Endothelial cell (in vitro differentiated cells): Measurements from ENCODE around the gene SERPINE2. TPM values are rescaled to one million over a fixed set of nuclear protein-coding genes. Genes with fewer than 3 reads are reported as not detected.

Experiments used
- DNase-seq: peaks from one replicate; pipeline ENCODE4 v3.0.0; 2021; ENCODE audit warnings: low spot score
- H3K27ac Mint-ChIP-seq: one replicate; pipeline ENCODE4 v1.8.0; 2021; ENCODE audit warnings: mixed read lengths, inconsistent platforms; ENCODE audit not compliant: unreplicated experiment
- H3K27me3 Mint-ChIP-seq: one replicate; pipeline ENCODE4 v1.8.0; 2021; ENCODE audit warnings: mild to moderate bottlenecking, moderate library complexity, mixed read lengths, inconsistent platforms; ENCODE audit not compliant: unreplicated experiment
- H3K36me3 Mint-ChIP-seq: one replicate; pipeline ENCODE4 v1.8.0; 2021; ENCODE audit warnings: mild to moderate bottlenecking, low read depth, mixed read lengths, inconsistent platforms; ENCODE audit not compliant: unreplicated experiment
- H3K4me1 Mint-ChIP-seq: one replicate; pipeline ENCODE4 v1.8.0; 2021; ENCODE audit warnings: mild to moderate bottlenecking, mixed read lengths, inconsistent platforms; ENCODE audit not compliant: unreplicated experiment
- H3K4me3 Mint-ChIP-seq: one replicate; pipeline ENCODE4 v1.8.0; 2021; ENCODE audit warnings: mild to moderate bottlenecking, mixed read lengths, inconsistent platforms; ENCODE audit not compliant: unreplicated experiment
- H3K9me3 Mint-ChIP-seq: one replicate; pipeline ENCODE4 v1.8.0; 2021; ENCODE audit warnings: mixed read lengths, inconsistent platforms; ENCODE audit not compliant: unreplicated experiment
- CTCF ChIP-seq: fragments of 200-600 bp; sonication (generic); IDR thresholded peaks from one replicate; pipeline ENCODE4 v1.5.0; 2021; ENCODE audit warnings: antibody characterized with exemption; ENCODE audit not compliant: unreplicated experiment
- total RNA-seq: library from RNA; stranded (reverse); fragmentation: NEBNext Ultra II Directional; extraction: Animal tissue kit (Norgen Biotek cat#: 25700); gene quantifications from one replicate; pipeline ENCODE4 v1.2.1, GENCODE V29; 2021; ENCODE audit not compliant: unreplicated experiment

The SERPINE2 gene
- total RNA-seq, 1 donor from 2014 or later = 40.4 TPM

DNA sequence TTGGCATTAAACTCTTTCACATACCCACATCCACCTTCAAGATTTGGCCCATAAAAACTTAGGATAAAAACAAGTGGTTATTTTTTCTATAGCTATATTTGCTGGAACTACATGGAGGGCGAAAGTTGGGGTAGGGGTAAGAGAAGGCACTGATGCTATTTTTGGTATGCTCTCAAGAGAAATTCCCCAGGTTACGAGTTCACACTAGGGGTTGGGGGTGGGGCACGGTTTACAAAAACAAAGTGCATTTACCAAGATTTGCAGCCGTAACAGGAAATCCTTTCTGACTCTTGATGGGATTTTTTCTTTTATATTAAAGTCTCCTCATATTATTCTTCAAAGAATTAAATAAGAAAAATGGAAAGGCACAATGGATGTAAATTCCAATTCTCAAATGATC, 6.8 kb downstream of the SERPINE2 start:
- H3K4me3 Mint-ChIP-seq = no peak overlapping the region
- no peaks in the 10 kb centered on the region for H3K9me3 Mint-ChIP-seq
- no peak overlapping the region for H3K27ac Mint-ChIP-seq
- TF ChIP-seq CTCF = no peak
- H3K4me1 Mint-ChIP-seq = peaks cover 6% of the 10 kb centered on the region
- no peak for DNase-seq
- H3K36me3 Mint-ChIP-seq = no peaks in the 10 kb centered on the region
- H3K27me3 Mint-ChIP-seq = peaks cover 10% of the 10 kb centered on the region

- Mint-ChIP-seq H3K27ac (no peak overlapping the region), H3K9me3 (no peaks in the 10 kb centered on the region), H3K36me3 (no peaks in the 10 kb centered on the region), H3K4me3 (no peak overlapping the region), H3K4me1 (peaks cover 6% of the 10 kb centered on the region), H3K27me3 (peaks cover 10% of the 10 kb centered on the region)
- no peak for TF ChIP-seq CTCF
- DNase-seq = no peak
Observed at GRCh38 chr2:224031358-224031970, 7.6 kb downstream of the SERPINE2 start.

DNA sequence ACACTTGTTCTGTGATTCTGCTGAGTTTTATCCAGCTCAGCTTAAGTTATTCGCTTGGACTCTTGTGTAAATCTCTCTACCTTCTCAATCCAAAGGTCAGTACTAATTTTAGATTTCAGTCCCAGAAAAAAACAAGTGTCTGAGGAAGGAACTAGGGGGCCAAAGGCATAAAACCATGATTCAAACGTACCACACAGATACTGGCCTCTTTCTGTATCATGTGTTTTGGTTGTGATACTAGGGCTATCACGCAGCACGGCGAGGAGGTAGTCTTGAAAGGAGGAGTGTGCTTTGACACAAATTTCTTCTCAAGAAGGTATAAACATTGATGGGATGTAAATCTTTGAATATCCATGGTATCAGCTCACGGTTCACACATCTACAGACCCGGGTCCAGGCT, 8.3 kb downstream of the SERPINE2 start:
- no peak overlapping the region for H3K27ac Mint-ChIP-seq
- H3K27me3 Mint-ChIP-seq = peaks cover 10% of the 10 kb centered on the region
- H3K9me3 Mint-ChIP-seq = no peaks in the 10 kb centered on the region
- H3K4me3 Mint-ChIP-seq = no peak overlapping the region
- H3K4me1 Mint-ChIP-seq = peaks cover 12% of the 10 kb centered on the region
- no peak for DNase-seq
- H3K36me3 Mint-ChIP-seq = no peaks in the 10 kb centered on the region
- TF ChIP-seq CTCF = no peak

DNA sequence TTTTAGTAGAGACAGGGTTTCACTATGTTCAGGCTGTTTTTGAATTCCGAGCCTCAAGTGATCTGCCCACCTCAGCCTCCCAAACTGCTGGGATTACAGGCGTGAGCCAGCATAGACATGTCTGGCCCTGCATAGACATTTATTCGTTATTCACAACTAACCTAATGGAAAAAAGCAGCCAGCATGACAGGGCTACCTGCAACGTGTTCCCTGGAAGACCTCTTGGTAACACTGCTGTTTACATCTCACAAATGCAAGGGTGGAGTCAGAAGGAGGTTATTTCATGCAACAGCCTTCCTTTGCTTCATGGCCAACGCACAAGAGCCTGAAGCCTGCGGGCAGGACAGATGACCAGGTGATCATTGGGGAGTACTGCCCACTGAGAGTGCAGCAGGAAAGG, 9.2 kb downstream of the SERPINE2 start:
- Mint-ChIP-seq H3K4me3 (no peak overlapping the region), H3K4me1 (peaks cover 18% of the 10 kb centered on the region), H3K27me3 (peaks cover 10% of the 10 kb centered on the region), H3K27ac (no peak overlapping the region), H3K9me3 (no peaks in the 10 kb centered on the region), H3K36me3 (no peaks in the 10 kb centered on the region)
- no peak for DNase-seq
- no peak for TF ChIP-seq CTCF

DNA sequence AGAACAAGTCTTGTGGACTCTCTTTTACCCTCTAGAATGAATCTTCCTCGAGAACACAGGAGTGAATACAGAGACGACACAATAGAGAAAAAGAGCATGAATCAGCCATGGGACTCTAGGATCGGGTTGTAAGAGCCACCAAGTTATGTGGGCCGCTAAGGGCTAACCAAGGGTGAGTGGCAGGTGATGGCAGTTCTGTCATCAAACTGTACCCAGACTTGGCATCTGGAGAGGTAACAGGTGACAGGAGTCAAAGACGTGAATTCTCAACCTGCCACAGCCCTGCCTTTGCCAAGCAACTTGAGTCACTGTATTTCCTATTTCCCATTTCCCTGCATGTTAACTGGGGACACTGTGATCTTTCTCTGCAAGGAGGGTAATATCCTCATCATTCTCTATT, 11.2 kb downstream of the SERPINE2 start:
- peaks cover 7% of the 10 kb centered on the region for H3K27me3 Mint-ChIP-seq
- no peaks in the 10 kb centered on the region for H3K36me3 Mint-ChIP-seq
- peaks cover 32% of the 10 kb centered on the region for H3K4me1 Mint-ChIP-seq
- H3K27ac Mint-ChIP-seq = no peak overlapping the region
- DNase-seq = no peak
- no peak for TF ChIP-seq CTCF
- H3K9me3 Mint-ChIP-seq = no peaks in the 10 kb centered on the region
- H3K4me3 Mint-ChIP-seq = no peak overlapping the region
